IMR-90 (cell line): ENCODE measurements around the gene MOB2. TPM values are rescaled to one million over a fixed set of nuclear protein-coding genes. Genes with fewer than 3 reads are reported as not detected.

ENCODE experiments used
- ATAC-seq: fragments of 200-7000 bp; cut with Tn5 transposase; 2 replicates; pipeline ENCODE4 v1.9.1; 2020; ENCODE audit warnings: low read depth, mild to moderate bottlenecking, moderate library complexity
- BruUV-seq: library from RNA; stranded (reverse); fragments of 400-500 nt; replicated peaks from 2 replicates; lab custom pipeline; 2021; lab: Mats Ljungman, UMichigan
- CTCF ChIA-PET: fragments of 300-600 bp; formaldehyde crosslinking; extraction: SDS; loops from one replicate; lab custom pipeline; 2021; ENCODE audit warnings: antibody characterized with exemption; lab: Yijun Ruan, JAX
- POLR2A ChIA-PET: fragments of 300-600 bp; sonication (Branson Sonifier 250); formaldehyde crosslinking; loops from one replicate; lab custom pipeline; 2022; ENCODE audit warnings: antibody characterized with exemption; ENCODE audit not compliant: unreplicated experiment; lab: Charles Lee
- DNase-seq: peaks from one replicate; pipeline ENCODE4 v3.0.0; 2013
- H2AFZ ChIP-seq: replicated peaks from 2 replicates; pipeline ENCODE3; 2013; ENCODE audit warnings: low read length, mild to moderate bottlenecking; ENCODE audit not compliant: poor library complexity
- H2AK5ac ChIP-seq: 2 replicates; pipeline ENCODE4 v1.6.1; 2013; ENCODE audit warnings: low read depth, low read length, inconsistent platforms
- H2AK9ac ChIP-seq: replicated peaks from 2 replicates; pipeline ENCODE3; 2013; ENCODE audit warnings: mild to moderate bottlenecking, low read depth, low read length, moderate library complexity; ENCODE audit not compliant: poor library complexity
- H2BK120ac ChIP-seq: 2 replicates; pipeline ENCODE4 v1.6.1; 2013; ENCODE audit warnings: low read depth, low read length, inconsistent platforms
- H2BK15ac ChIP-seq: 3 replicates; pipeline ENCODE4 v1.6.1; 2013; ENCODE audit warnings: low read depth, low read length, inconsistent platforms
- H2BK20ac ChIP-seq: 2 replicates; pipeline ENCODE4 v1.6.1; 2013; ENCODE audit warnings: low read depth, mild to moderate bottlenecking, inconsistent platforms, low read length, moderate library complexity
- H2BK5ac ChIP-seq: 2 replicates; pipeline ENCODE4 v1.6.1; 2013; ENCODE audit warnings: mild to moderate bottlenecking, low read depth, low read length, inconsistent platforms; ENCODE audit not compliant: poor library complexity, severe bottlenecking
- H3K14ac ChIP-seq: replicated peaks from 2 replicates; pipeline ENCODE4 v1.6.1; 2013; ENCODE audit warnings: low read depth, low read length, inconsistent platforms
- H3K18ac ChIP-seq: 2 replicates; pipeline ENCODE4 v1.6.1; 2013; ENCODE audit warnings: low read depth, low read length, control low read depth
- H3K23ac ChIP-seq: 2 replicates; pipeline ENCODE4 v1.6.1; 2013; ENCODE audit warnings: low read depth, low read length, inconsistent platforms
- H3K27ac ChIP-seq: 2 replicates; pipeline ENCODE4 v1.5.1; 2013; ENCODE audit warnings: mild to moderate bottlenecking, control low read depth, low read length; ENCODE audit not compliant: insufficient read depth
- H3K27me3 ChIP-seq: 2 replicates; pipeline ENCODE4 v1.6.1; 2013; ENCODE audit warnings: low read length; ENCODE audit not compliant: control insufficient read depth, insufficient read depth
- H3K36me3 ChIP-seq: 2 replicates; pipeline ENCODE4 v1.6.1; 2013; ENCODE audit warnings: low read length, mixed read lengths; ENCODE audit not compliant: control insufficient read depth, insufficient read depth
- H3K4ac ChIP-seq: 2 replicates; pipeline ENCODE4 v1.6.1; 2013; ENCODE audit warnings: low read depth, low read length, inconsistent platforms
- H3K4me1 ChIP-seq: 2 replicates; pipeline ENCODE4 v1.6.1; 2013; ENCODE audit warnings: low read length, mixed read lengths; ENCODE audit not compliant: control insufficient read depth, insufficient read depth
- H3K4me2 ChIP-seq: 2 replicates; pipeline ENCODE4 v1.6.1; 2013; ENCODE audit warnings: low read depth, mild to moderate bottlenecking, control low read depth, low read length, moderate library complexity
- H3K4me3 ChIP-seq: 2 replicates; pipeline ENCODE4 v1.5.1; 2013; ENCODE audit warnings: low read depth, mild to moderate bottlenecking, control low read depth, low read length, moderate library complexity; ENCODE audit not compliant: insufficient read depth
- H3K56ac ChIP-seq: 2 replicates; pipeline ENCODE4 v1.6.1; 2013; ENCODE audit warnings: low read length, inconsistent platforms; ENCODE audit not compliant: insufficient read depth; ENCODE audit errors: extremely low read depth
- H3K79me1 ChIP-seq, 2 experiments: 2 replicates each; pipeline ENCODE4 v1.6.1; 2013; ENCODE audit warnings: low read length in 2 of 2, inconsistent platforms in 1 of 2, low read depth in 1 of 2
- H3K9ac ChIP-seq: 2 replicates; pipeline ENCODE4 v1.6.1; 2013; ENCODE audit warnings: low read depth, low read length, control low read depth
- H3K9me1 ChIP-seq: 2 replicates; pipeline ENCODE4 v1.6.1; 2013; ENCODE audit warnings: low read length, inconsistent platforms; ENCODE audit not compliant: insufficient read depth
- H3K9me3 ChIP-seq: 2 replicates; pipeline ENCODE4 v1.6.1; 2013; ENCODE audit warnings: low read length; ENCODE audit not compliant: control insufficient read depth, insufficient read depth
- H4K20me1 ChIP-seq: 2 replicates; pipeline ENCODE4 v1.6.1; 2013; ENCODE audit warnings: low read length, inconsistent platforms; ENCODE audit not compliant: insufficient read depth
- H4K5ac ChIP-seq: 2 replicates; pipeline ENCODE4 v1.6.1; 2013; ENCODE audit warnings: mild to moderate bottlenecking, low read depth, low read length, control low read depth
- H4K8ac ChIP-seq, 2 experiments: 2 replicates each; pipeline ENCODE4 v1.6.1; 2013; ENCODE audit warnings: low read depth in 2 of 2, low read length in 2 of 2, control low read depth in 1 of 2, inconsistent platforms in 1 of 2
- H4K91ac ChIP-seq: 2 replicates; pipeline ENCODE4 v1.6.1; 2013; ENCODE audit warnings: low read depth, low read length, inconsistent platforms; ENCODE audit not compliant: insufficient read depth
- POLR2A ChIP-seq: IDR thresholded peaks from 2 replicates; pipeline ENCODE4 v1.6.1; 2012; ENCODE audit warnings: mild to moderate bottlenecking, low read depth, low read length
- WGBS, 2 experiments: methylation state at CpG; one replicate each; pipeline versions ENCODE4 v1.1.5 to v1.1.7; 2013; ENCODE audit warnings: missing lambda C conversion rate in 2 of 2; ENCODE audit not compliant: insufficient read length in 1 of 2; ENCODE audit errors: extremely low coverage in 2 of 2; 5-methylcytosine and 5-hydroxymethylcytosine counted together
- dilution Hi-C: fragments of 300-500 bp; cut with HindIII; formaldehyde crosslinking; loops from one replicate; pipeline ENCODE4 v1.14.3; 2018; ENCODE audit warnings: low sequenced_read_pairs; ENCODE audit not compliant: unreplicated experiment
- in situ Hi-C: fragments of 300-500 bp; cut with MboI; formaldehyde crosslinking; loops from 3 replicates; pipeline ENCODE4 v1.14.3; 2019; ENCODE audit warnings: low sequenced_read_pairs, inconsistent platforms, mixed read lengths
- intact Hi-C: fragments of 100-400 bp; cut with micrococcal nuclease; formaldehyde crosslinking; loops from 2 replicates; pipeline ENCODE4 v1.10.0; 2022
- polyA plus RNA-seq, 3 experiments: library from polyadenylated mRNA; depleted of rRNA; stranded (reverse); fragments of >200 nt; gene quantifications; 2 replicates each; pipeline ENCODE4 v1.2.3, GENCODE V29; 2012; ENCODE audit warnings: low replicate concordance in 1 of 3
- total RNA-seq: library from RNA; depleted of rRNA; stranded (reverse); fragments of >200 nt; gene quantifications from 2 replicates; pipeline ENCODE4 v1.2.3, GENCODE V29; 2012

The MOB2 gene
- total and polyA plus RNA-seq, 2 of the 4 experiments (the other 2 are of a cell fraction) = 23.7 to 36.2 TPM

DNA sequence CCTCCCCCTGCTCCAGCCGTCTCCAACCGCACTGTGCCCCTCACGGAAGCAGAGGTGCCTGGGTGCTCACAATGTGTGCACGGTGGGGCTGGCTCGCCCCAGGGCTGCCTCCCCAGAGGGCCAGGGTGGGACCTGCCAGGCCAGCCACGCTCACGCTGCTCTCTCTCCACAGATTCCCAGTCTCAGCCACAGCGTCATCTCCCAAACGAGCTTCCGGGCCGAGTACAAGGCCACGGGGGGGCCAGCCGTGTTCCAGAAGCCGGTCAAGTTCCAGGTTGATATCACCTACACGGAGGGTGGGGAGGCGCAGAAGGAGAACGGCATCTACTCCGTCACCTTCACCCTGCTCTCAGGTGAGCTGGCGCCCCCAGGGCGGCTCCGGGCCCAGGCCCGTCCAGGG lies 30.4 kb downstream of the MOB2 start:
- Histone ChIP-seq H2BK5ac (no peak overlapping the region), H3K18ac (no peak overlapping the region), H3K27me3 (peaks cover 2% of the 10 kb centered on the region; the same call in 1 of the 2 replicates), H3K9me3 (no peaks in the 10 kb centered on the region), H4K5ac (no peak overlapping the region), H3K79me1 (no peaks in the 10 kb centered on the region), H3K4me2 (no peak overlapping the region), H3K9ac (no peak overlapping the region), H3K4me1 (peaks cover 10% of the 10 kb centered on the region; the same call in 1 of the 2 replicates), H3K4ac (no peak overlapping the region), H3K4me3 (no peak overlapping the region), H3K36me3 (no peaks in the 10 kb centered on the region), H2BK15ac (no peak overlapping the region), H2AK5ac (no peak overlapping the region), H2BK120ac (no peak overlapping the region), H3K14ac (no peak overlapping the region), H2AK9ac (no peak overlapping the region), H3K23ac (no peak overlapping the region), H3K56ac (no peak overlapping the region), H3K9me1 (no peaks in the 10 kb centered on the region), H2BK20ac (no peak overlapping the region), H2AFZ (no peak overlapping the region), H4K20me1 (no peaks in the 10 kb centered on the region; the same call in none of the 2 replicates), H4K8ac (no peak overlapping the region), H3K27ac (no peak overlapping the region), H4K91ac (no peak overlapping the region)
- 78% methylated on average over 13 of the region's 22 CpGs; no CpG with 5 or more reads in 1 of the 2 experiments for WGBS, 2 experiments
- POLR2A ChIA-PET = no interaction called here
- intact Hi-C loops = no loop called here
- in situ Hi-C loops = no loop called here
- no peak for TF ChIP-seq POLR2A
- BruUV-seq = no TSS peak
- no peak for ATAC-seq
- CTCF ChIA-PET = no interaction called here
- DNase-seq = no peak
- dilution Hi-C loops = no loop called here
